Epithelial cell of prostate (primary cell): ENCODE measurements around the gene EFEMP2.
A peak's percentile ranks its signal among the peaks of the same experiment; 100 is the strongest.

ENCODE experiments used
- DNase-seq: peaks from one replicate; pipeline ENCODE4 v3.0.0-alpha.2; 2011; ENCODE audit warnings: low read depth, low spot score
- H3K27ac ChIP-seq: fragments of 450-650 bp; 2 replicates; pipeline ENCODE4 v1.5.1; 2017; ENCODE audit warnings: mild to moderate bottlenecking

EFEMP2 gene

GRCh38 chr11:65872586-65873317 is at the start of gene EFEMP2:
TSS of gene EFEMP2 (minus strand) at chr11:65872800. CDS start at chr11:65872354, 446 bp downstream.
- DNase-seq, result no peak
- peak within 1 kb of the TSS; percentile 35 for H3K27ac ChIP-seq

GRCh38 chr11:65921876-65922275 is 49.3 kb upstream of the EFEMP2 start:
- no peak for DNase-seq
- H3K27ac ChIP-seq, result no peak overlapping the region

- peak overlapping the region; percentile 99 for H3K27ac ChIP-seq
- no peak for DNase-seq
Measured at GRCh38 chr11:65921033-65921555, 48.5 kb upstream of the EFEMP2 start.

GRCh38 chr11:65920372-65920802 is 47.8 kb upstream of the EFEMP2 start:
- peak overlapping the region; percentile 99 for H3K27ac ChIP-seq
- DNase-seq, result no peak

DNA sequence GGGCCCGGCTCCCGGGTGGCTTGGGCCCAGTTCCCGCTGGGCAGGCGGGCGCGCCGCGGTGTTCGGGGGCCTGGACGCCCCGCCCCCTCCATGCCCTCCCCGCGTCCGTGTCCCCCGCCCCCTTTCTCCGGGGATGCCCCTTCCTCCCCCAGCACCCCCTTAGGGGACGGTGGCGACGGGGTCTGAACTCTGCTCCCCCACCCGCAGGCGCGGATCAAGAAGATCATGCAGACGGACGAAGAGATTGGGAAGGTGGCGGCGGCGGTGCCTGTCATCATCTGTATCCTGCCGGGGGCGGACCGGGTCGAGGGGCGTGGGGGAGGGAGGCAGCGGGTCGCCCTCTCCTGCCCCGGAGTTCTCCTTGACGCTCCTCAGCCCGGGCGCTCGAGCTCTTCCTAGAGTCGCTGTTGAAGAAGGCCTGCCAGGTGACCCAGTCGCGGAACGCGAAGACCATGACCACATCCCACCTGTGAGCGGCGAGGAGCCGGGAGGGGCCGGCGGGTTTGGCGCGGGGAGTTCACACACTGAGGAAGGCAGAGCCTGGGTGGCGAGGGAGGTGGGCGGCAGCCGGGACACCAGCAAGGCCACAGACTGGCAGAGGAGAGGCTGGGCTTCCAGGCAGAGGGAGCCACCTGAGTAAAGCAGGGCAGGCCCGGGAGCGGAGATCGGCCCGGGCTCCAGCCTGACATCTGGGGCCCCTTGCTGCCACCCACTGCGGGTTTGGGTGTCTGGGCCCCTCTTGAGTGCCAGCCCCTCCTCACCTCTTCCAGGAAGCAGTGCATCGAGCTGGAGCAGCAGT is 47.2 kb upstream of the EFEMP2 start:
- DNase-seq, result no peak
- peak overlapping the region; percentile 99 for H3K27ac ChIP-seq

GRCh38 chr11:65919141-65919572 is 46.6 kb upstream of the EFEMP2 start, which contains the start of gene DRAP1:
TSS of gene DRAP1 (plus strand) at chr11:65919426. CDS start at chr11:65919502, 76 bp downstream.
- H3K27ac ChIP-seq, result peak within 1 kb of the TSS; percentile 99
- peak; percentile 90 for DNase-seq

- no peak for DNase-seq
- H3K27ac ChIP-seq, result peak within 1 kb of the TSS; percentile 99
Measured at GRCh38 chr11:65918211-65919140, 45.9 kb upstream of the EFEMP2 start, which contains the start of gene C11orf68. TSS of gene C11orf68 (minus strand) at chr11:65919062. CDS start at chr11:65919031, 31 bp downstream.

GRCh38 chr11:65917434-65918210 is 45.0 kb upstream of the EFEMP2 start:
- peak overlapping the region; percentile 99 for H3K27ac ChIP-seq

DNA sequence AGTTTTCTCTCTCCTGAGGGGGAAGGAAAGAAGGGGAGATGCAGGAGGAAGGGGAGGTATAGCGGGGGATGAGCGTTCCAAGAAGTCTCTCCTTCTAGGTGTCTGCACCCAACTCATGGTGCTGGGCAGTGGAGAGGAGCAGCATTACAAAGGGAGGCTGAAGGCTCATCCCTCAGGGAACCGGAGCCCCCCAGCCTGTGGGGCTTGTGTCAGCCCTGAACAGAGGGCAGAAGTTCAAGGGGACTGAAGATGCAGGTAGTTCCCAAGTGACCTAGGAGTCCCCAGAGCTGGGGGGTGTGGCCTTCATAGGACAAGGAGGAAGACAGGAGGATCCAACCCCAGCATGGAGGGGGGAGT is 44.5 kb upstream of the EFEMP2 start:
- DNase-seq, result no peak
- H3K27ac ChIP-seq, result peak overlapping the region; percentile 99

More at GRCh38 chr11:65917434-65918210, 45.0 kb upstream of the EFEMP2 start:
- no peak for DNase-seq

- DNase-seq, result no peak
- peak overlapping the region; percentile 99 for H3K27ac ChIP-seq
Measured at GRCh38 chr11:65916391-65916790, 43.8 kb upstream of the EFEMP2 start.

DNA sequence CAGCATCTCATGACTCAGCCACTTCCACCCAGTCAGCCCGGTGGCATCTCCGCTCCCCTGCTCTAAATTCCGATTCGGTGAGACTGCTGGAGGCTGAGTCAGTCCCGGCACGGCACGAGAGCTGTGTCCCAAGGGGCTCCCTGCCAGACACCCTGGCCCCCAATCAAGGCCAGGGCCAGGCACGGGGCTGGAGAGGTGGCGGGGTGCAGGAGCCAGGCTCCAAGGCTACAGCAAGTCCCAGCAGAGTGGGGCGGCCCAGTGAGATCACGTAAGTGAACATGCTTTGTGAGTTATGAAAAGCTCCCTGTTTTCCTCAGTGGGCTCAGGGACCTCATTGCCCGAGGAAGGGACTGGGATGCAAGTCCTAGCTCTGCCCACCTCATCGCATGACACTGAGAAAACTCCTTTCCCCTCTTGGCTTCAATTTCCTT is 43.2 kb upstream of the EFEMP2 start:
- DNase-seq, result peak; percentile 74
- H3K27ac ChIP-seq, result peak overlapping the region; percentile 99

GRCh38 chr11:65915101-65915820 is 42.7 kb upstream of the EFEMP2 start:
- H3K27ac ChIP-seq, result peak overlapping the region; percentile 99
- DNase-seq, result no peak

GRCh38 chr11:65912845-65913244 is 40.2 kb upstream of the EFEMP2 start:
- peak overlapping the region; percentile 99 for H3K27ac ChIP-seq
- DNase-seq, result no peak

DNA sequence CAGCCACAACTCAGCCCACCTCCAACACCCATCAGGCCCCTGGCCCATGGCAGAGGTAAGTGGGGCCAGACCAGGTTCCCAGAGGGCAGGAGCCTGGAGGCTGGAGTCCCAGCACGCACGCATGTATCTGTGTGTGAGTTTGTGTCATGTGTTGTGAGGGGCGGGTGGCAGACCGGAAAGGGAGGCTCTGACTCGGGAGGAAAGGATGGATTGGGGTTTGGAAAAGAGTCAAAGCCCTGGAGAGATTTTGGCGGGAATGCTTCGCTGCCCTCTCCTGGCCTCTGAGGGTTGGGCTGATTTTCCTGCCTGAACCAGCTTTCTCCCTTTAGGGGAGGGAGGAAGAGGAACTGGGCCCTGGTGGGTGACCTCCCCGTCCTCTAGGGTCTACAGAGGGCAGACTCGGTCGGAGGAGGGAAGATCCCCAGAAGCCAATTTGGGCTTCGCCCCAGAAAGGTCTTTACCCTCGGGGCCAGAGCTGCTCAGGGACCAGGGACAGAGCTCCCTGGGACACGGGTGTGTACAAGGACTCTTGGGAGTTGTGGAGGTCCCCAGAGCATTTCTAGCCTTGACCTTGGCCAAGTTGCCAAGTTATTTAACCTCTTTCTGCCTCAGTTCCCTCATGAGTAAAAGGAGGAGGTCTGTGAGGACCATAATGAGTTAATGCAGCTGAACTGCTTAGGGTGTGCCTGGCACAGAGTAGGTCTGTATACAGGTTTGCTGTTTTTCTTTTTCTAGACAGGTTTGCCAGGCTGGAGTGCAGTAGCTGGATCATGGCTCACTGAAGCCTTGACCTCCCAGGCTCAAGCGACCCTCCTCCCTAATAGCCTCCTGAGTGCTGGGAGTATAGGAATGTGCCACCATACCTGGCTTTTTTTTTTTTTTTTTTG is 39.3 kb upstream of the EFEMP2 start:
- no peak for DNase-seq

DNA sequence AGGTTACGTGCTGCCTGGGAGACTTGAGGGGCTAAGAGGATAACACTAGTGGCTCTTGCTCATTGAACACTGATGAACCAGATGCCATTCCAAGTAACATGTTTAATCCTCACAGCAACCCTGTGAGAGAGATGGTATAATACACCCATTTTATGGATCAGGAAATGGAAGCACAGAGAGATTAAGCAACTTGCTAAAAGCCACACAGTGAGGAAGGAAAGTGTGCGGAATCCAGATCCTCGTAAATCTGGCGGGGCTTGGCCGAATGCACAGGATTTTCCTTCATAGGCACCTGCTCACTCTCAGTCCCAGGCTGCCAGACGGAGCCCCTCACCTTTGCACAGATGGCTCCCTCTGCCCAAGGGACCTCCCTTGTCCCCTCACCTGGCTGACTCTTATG is 35.3 kb upstream of the EFEMP2 start:
- DNase-seq, result no peak
- H3K27ac ChIP-seq, result no peak overlapping the region

More for the DNA sequence above, 39.3 kb upstream of the EFEMP2 start:
- H3K27ac ChIP-seq, result peak overlapping the region; percentile 99

GRCh38 chr11:65906602-65907001 is 34.0 kb upstream of the EFEMP2 start:
- DNase-seq, result no peak
- H3K27ac ChIP-seq, result peak overlapping the region; percentile 48

GRCh38 chr11:65903715-65904114 is 31.1 kb upstream of the EFEMP2 start:
- DNase-seq, result no peak
- peak overlapping the region; percentile 100 for H3K27ac ChIP-seq
